Measurements from ENCODE around the gene DPH2.

The DPH2 gene

GRCh38 chr1:44002165-44002564 lies 32.4 kb downstream of the DPH2 start:
- no peak for DNase-seq (ENCODE audit: low read depth)

GRCh38 chr1:44002606-44003157 lies 32.9 kb downstream of the DPH2 start:
- DNase-seq (ENCODE audit: low read depth) = no peak

GRCh38 chr1:44008259-44008658 lies 38.4 kb downstream of the DPH2 start:
- no peak for DNase-seq (ENCODE audit: low read depth)

GRCh38 chr1:44010935-44011471 lies 41.2 kb downstream of the DPH2 start:
- no peak for DNase-seq (ENCODE audit: low read depth)

GRCh38 chr1:44012404-44012803 lies 42.6 kb downstream of the DPH2 start:
- no peak for DNase-seq (ENCODE audit: low read depth)

- DNase-seq (ENCODE audit: low read depth) = no peak
These were observed 43.3 kb downstream of the DPH2 start for GRCh38 chr1:44012941-44013609.

GRCh38 chr1:44013949-44014348 lies 44.1 kb downstream of the DPH2 start:
- DNase-seq (ENCODE audit: low read depth) = no peak

GRCh38 chr1:44014365-44015104 lies 44.7 kb downstream of the DPH2 start:
- DNase-seq (ENCODE audit: low read depth) = no peak

- no peak for DNase-seq (ENCODE audit: low read depth)
These were observed 45.4 kb downstream of the DPH2 start for GRCh38 chr1:44015206-44015605.

GRCh38 chr1:44016041-44016889 lies 46.5 kb downstream of the DPH2 start:
- DNase-seq (ENCODE audit: low read depth) = no peak

GRCh38 chr1:44016890-44017400 lies 47.1 kb downstream of the DPH2 start:
- no peak for DNase-seq (ENCODE audit: low read depth)

GRCh38 chr1:44019466-44019948 lies 49.7 kb downstream of the DPH2 start:
- DNase-seq (ENCODE audit: low read depth) = no peak

GRCh38 chr1:44020464-44020863 lies 50.7 kb downstream of the DPH2 start:
- no peak for DNase-seq (ENCODE audit: low read depth)

GRCh38 chr1:44021156-44021555 lies 51.3 kb downstream of the DPH2 start:
- DNase-seq (ENCODE audit: low read depth) = no peak

- no peak for DNase-seq (ENCODE audit: low read depth)
These were observed 51.9 kb downstream of the DPH2 start for GRCh38 chr1:44021581-44022321.
